Activated CD8-positive, alpha-beta memory T cell treated with anti-CD3 and anti-CD28 coated beads for 36 hours (primary cell): ENCODE data around the gene PRELID3B. TPM values are rescaled to one million over a fixed set of nuclear protein-coding genes. Genes with fewer than 3 reads are reported as not detected.

Experiments used
- CTCF ChIA-PET: fragments of 350-600 bp; sonication (Branson Sonifier 250); formaldehyde crosslinking; loops from one replicate; lab custom pipeline; 2021; ENCODE audit warnings: antibody characterized with exemption; lab: Charles Lee
- POLR2A ChIA-PET: fragments of 350-600 bp; sonication (Branson Sonifier 250); formaldehyde crosslinking; loops from one replicate; lab custom pipeline; 2021; ENCODE audit warnings: antibody characterized with exemption; lab: Charles Lee
- total RNA-seq, 2 experiments: library from RNA; stranded (reverse); gene quantifications; one replicate each; pipeline ENCODE4 v1.2.3, GENCODE V29; 2021

PRELID3B gene
- 100 to 1,000 TPM; 148 to 154 TPM for total RNA-seq

DNA sequence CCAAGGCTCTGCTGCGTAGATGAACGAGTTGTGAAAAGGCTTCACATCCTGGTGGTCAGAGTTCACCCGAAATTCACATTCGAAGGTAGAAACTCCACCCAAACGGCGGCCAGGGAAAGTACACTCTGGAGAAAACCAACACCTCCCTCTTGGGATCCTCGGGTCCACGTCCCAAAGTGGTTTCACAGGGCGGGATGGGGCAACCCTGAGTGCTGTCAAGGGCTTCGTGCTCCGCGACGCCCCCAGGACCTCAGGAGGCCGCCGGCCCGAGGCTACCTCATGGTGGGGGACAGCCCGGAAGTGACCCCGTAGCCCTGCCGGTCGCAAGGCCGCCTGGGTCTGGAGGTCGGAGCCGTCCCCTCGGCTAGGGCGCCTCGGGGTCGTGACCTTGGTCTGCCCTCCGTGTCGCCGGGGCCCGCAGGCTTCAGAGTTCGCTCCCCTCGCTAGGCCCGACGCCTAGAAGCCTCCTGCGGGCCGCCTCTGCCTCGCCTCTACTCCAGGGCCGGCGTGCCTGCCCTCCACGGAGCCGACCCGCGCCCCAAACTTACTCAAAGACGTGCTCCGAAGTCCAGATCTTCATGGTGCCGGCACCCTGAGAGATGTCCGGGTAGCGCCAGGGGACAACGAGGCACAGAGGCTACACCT is at the start of gene PRELID3B:
PRELID3B (minus strand) TSS at position 636 of the 645 bp plus-strand sequence; CDS start at position 580, 56 bp downstream.
- CTCF ChIA-PET, result interaction anchor here (1.6 kb wide), 1 partner anchor 32 kb away, joined by 3 read pairs; no protein-coding TSS in a partner anchor
- POLR2A ChIA-PET, result interaction anchor here (2.4 to 3.4 kb wide), 2 partner anchors 10 to 151 kb away, joined by 8 to 28 read pairs; partner anchors contain the start of gene ATP5F1E

DNA sequence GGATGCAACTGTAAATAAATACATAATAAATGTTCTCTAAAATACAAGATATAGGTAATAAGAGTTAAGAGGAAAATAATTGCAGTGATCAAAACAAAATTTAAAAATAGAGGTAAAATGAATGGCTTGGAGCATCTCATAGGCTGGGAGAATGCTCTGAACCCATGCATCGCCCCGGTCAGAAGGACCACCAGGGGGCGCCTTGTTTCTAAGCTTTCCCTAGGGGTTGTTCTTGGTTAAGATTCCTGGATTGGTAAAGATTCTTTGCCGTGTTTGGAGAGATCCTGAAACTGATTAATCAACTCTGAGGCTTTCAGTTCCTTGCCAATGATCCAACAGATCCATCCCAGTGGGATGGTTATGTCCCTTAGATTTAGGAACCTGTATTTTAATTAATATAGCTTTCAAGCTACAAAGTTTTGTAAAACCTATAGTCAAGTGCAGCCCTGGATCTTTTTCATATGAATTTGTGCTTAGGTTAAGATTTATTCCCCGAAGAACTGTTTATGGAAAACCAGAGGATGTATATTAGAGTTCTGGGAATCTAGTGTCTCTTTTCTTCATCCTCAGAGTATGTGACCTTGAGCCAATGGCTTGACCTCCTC is 45.3 kb upstream of the PRELID3B start:
- CTCF ChIA-PET, result interaction anchor here (0.6 to 7.1 kb wide), 21 partner anchors 8 to 342 kb away, joined by 3 to 77 read pairs (median 4); partner anchors contain the start of gene ATP5F1E
- POLR2A ChIA-PET, result interaction anchor here (0.7 to 1.7 kb wide), 2 partner anchors 36 to 119 kb away, joined by 5 to 6 read pairs; no protein-coding TSS in a partner anchor

DNA sequence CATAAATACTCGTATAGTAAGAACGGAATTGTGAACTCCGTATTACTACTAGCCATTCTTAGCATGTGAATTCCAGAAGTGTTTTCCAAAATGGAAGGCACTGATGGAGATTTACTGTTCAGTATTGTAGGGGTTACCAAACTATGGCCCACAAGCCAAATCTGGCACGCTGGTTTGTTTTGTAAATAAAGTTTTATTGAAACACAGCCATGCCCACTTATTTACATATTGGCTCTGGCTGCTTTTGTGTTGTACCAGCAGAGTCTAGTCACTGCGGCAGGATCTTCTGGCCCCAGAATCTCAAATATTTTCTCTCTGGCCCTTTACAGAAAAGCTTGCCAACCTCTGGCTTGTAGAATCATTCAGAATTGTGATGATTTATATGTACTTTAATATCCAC is 44.3 kb upstream of the PRELID3B start:
- CTCF ChIA-PET, result interaction anchor here (0.6 to 7.1 kb wide), 9 partner anchors 9 to 135 kb away, joined by 3 to 77 read pairs (median 5); no protein-coding TSS in a partner anchor

DNA sequence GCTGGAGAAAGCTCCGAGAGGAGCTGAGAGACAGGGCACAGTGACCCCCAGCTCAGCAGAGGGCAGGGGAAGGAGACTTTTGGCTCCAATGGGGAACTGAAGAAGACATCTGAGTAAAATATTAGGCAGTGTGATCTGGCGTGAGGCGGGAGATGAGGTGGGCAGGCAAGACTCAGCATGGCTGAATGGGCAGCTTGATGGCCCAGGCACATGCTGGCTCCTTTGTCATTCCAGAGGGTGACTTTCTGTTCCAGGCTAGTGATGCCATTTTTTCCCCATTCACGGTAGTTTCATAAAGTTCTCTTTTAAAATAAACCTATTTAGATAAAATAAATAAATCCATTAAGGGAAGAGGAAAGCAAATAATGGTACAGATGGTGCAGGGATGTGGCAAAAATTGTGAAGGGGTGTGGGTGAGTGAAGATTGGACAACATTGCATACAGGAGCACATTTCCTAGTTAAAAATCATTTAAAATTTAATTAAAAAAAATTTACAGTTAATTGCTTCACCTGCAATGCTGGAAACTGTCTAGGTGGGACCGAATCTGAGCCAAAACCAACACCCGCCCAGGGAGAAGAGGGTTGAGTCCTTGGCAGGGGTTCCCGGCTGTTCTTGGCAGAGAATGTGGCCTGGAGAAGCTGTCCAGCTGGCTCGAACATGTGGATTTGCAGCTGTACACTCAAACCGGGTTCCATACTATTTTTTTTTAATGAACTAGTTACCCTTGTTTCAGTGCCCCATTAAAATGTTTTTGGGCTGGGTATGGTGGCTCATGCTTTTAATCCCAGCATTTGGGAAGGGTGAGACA is 41.7 kb upstream of the PRELID3B start:
- POLR2A ChIA-PET, result no interaction called here
- CTCF ChIA-PET, result interaction anchor here (0.6 to 7.1 kb wide), 2 partner anchors 89 to 122 kb away, joined by 4 to 77 read pairs; no protein-coding TSS in a partner anchor

More for the DNA sequence above, 44.3 kb upstream of the PRELID3B start:
- POLR2A ChIA-PET, result no interaction called here

DNA sequence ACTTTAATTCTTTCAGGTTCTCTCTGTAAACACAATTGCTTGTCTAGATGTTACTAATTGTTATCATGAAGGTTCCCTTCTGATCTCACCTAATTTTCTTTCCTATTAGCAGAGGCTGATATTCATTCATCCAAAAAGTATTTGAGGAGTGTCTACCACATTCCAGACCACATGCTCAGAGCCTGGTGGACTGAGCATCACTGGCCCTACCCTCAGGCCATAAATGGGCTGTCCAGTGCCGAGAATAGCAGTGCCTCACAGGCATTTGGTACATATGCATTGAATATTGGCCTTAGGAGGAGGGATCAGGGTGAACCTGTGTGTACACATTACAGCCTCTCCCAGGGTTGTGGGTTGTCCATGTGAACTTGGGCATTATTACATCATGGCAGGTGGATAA is 40.4 kb upstream of the PRELID3B start:
- CTCF ChIA-PET, result interaction anchor here (1.4 to 7.1 kb wide), 3 partner anchors 123 to 219 kb away, joined by 4 to 77 read pairs (median 6); no protein-coding TSS in a partner anchor
- POLR2A ChIA-PET, result no interaction called here

DNA sequence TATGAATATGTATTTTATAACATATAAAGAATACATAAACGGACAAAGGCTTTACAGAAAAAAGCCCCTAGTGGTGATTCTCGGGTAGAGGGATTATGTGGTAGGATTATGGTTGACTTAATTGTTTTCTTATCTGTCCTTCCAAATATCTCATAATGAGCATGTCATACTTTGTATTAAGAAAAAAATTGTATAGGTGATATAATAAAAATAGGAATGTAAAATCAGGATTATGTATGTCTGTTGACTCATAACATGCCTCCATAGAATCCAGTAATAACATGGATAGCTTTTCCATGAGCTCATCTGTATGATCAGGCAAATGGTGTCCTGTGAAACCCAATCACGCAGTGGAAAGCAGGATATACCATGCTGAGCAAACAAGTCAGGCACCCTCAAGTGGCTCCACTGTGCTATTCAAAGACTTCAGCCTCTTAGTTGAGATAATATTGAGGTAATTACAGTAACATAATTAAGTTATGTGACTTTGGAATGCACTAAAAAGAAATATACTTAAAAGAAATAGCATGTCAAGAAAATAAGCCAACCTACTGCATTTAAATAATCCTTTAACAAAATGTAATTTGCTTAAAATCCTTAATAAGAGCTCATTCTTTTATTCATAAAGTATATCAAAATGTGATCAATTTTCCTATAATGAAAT is 39.6 kb upstream of the PRELID3B start:
- POLR2A ChIA-PET, result no interaction called here
- CTCF ChIA-PET, result interaction anchor here (1.4 to 1.5 kb wide), 2 partner anchors 126 to 218 kb away, joined by 4 to 6 read pairs; no protein-coding TSS in a partner anchor

DNA sequence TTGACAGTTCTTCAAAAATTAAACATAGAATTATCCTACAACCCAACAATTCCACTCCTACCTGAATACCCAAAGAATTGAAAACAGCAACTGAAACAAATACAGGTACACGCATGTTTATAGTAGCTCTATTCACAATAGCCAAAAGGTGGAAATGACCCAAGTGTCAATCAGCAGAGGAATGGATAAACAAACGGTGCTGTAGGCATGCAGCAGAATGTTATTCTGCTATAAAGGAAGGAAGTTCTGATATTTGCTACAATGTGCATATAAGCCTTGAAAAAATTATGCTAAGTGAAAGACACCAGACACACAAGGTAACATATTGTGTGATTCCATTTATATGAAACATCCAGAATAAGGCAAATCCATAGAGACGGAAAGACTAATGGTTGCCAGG is 38.5 kb upstream of the PRELID3B start:
- ChIA-PET POLR2A (no interaction called here), CTCF (interaction anchor here (1.3 kb wide), 1 partner anchor 127 kb away, joined by 5 read pairs; no protein-coding TSS in a partner anchor)

DNA sequence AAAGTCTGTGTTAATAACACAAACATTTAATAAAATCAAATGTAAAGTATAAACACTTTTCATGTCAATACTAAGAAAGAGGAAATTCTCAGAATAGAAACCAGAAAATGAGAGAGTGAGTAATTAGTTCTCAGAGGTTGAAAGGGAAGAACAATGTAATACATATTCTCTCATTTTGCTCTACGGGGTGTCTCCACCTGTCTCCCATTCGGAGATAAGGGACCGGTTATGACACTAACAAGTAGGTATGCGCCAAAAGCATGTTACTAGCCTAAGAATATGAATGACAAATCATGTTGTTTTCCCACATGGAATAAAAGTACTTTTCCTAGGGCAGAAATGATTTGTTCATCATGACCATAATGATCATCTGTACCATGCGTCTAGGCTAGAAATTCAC is 35.6 kb upstream of the PRELID3B start:
- ChIA-PET POLR2A (no interaction called here), CTCF (no interaction called here)

DNA sequence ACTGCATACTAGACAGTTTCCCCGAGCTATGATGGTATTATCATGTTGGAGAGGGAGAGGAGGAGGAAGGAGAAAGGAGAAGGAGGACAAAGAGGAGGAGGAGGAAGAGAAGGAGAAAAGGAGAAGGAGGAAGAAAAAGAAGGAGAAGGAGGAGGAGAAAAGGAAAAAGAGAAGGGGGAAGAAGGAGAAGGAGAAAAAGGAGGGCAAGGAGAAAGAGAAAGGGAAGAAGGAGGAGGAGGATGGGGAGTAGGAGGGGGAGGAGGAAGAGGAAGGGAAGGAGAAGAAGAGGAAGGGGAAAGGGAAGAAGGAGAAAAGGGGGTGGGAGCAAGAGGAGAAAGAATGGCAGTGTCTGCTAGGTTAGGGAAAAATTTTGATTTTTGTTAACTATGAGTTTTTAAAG is 35.1 kb upstream of the PRELID3B start:
- CTCF ChIA-PET, result no interaction called here
- POLR2A ChIA-PET, result interaction anchor here (0.5 kb wide), 1 partner anchor 95 kb away, joined by 7 read pairs; no protein-coding TSS in a partner anchor

DNA sequence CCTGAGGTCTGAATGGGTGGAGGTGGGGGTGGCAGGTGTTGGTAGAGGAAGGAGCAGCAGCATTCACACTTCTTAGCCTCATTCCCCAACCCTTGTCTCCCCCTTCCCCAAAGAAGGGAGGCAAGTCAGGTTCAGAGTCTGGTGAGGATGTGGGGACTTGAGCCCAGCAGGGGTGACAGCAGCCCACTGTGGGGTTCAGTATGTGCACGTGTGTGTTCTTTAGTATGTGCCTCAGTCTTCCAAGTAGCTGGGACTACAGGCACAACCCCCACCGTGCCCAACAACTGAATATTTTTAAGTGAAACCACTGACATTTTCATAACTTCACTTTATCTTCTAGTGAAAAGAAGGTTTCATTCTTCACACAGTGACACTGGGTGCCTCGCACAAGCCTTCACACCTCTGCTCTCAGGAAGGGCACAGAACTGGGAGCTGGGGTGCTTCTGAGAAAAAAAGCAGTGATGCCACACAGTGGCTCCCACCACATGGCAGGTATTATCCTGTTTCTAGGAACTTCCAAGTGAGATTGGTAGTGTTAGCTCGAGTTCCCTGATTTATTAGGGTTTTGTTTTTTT is 33.4 kb upstream of the PRELID3B start:
- ChIA-PET CTCF (interaction anchor here (0.7 to 0.8 kb wide), 2 partner anchors 9 to 209 kb away, joined by 4 read pairs; no protein-coding TSS in a partner anchor), POLR2A (interaction anchor here (0.7 kb wide), 1 partner anchor 44 kb away, joined by 3 read pairs; no protein-coding TSS in a partner anchor)

DNA sequence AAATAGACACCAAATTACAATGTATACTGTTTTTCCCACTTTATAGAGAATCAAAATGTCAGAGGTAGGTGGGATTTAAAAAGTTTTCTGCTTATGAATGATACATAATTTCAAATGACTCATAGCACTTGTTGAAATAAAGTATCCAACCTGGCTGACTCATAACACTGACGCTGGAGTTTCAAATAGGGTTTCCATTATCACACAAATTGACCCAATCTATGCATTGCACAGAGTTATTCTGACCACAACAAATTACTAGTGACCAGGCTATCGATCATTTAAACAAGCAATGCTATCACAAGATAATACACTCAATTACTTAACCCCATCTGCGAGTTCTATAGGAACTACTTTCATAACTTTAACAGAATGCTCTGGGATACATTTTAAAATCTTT is 31.9 kb upstream of the PRELID3B start:
- ChIA-PET CTCF (interaction anchor here (1.1 kb wide), 1 partner anchor 33 kb away, joined by 3 read pairs; no protein-coding TSS in a partner anchor), POLR2A (no interaction called here)

DNA sequence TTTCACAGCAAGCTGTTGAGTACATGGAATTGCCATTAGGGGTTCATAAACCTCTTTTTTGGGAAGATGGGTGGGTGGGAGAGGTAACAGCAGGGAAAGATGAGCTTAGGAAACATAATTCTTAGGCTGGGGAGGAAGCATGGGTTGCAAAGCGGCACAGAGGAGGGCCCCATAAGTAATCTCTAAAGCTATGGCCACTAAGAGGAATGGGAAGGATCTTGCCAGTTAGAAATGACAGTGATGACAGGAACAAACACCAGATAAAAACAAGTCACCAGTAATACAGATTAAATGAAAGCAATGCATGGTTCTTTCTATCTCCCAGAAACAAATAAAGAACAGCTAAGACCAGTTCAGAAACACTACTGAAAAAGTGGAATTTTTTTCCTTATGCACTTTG is 31.0 kb upstream of the PRELID3B start:
- POLR2A ChIA-PET, result no interaction called here
- CTCF ChIA-PET, result interaction anchor here (1.0 to 1.3 kb wide), 3 partner anchors 32 to 170 kb away, joined by 3 read pairs; no protein-coding TSS in a partner anchor

DNA sequence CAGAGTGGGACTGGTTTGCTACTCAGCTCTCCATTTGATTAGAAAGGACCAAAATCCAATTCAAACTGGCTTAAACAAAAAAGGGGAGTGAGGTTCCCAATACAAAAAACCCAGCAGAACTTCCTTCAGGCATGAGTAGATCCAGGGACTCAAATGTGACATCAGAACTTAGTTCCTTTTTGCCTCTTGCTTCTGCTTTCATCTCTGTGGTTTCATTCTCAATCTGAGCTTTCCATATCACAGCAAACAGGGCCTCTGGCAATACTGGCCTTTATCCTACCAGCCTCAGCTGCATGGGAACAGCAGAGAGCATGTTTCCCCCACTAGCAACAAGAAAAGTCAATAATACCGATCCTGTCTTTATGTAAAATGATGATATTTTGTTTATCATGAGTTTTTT is 28.6 kb upstream of the PRELID3B start:
- CTCF ChIA-PET, result interaction anchor here (0.7 kb wide), 1 partner anchor 12 kb away, joined by 4 read pairs; no protein-coding TSS in a partner anchor
- POLR2A ChIA-PET, result no interaction called here

DNA sequence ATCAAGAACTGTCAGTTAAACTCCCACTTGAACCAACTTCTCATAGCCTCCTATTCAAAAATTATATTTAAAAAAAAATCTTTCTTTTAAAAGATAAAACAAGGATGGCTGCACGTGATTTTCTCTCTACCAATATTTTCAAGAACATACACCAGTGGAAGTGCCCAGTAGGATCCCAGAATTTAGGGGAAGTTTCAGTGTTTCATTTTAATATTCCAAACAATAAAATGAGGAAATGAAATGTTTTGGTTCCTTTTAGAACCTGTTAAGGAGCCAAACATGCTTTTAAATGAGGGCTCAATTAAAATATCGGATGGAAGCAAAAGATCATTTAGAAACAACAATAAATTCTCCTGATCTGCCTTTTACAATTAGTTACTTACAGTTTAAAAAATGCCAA is 26.4 kb upstream of the PRELID3B start:
- ChIA-PET POLR2A (no interaction called here), CTCF (no interaction called here)

DNA sequence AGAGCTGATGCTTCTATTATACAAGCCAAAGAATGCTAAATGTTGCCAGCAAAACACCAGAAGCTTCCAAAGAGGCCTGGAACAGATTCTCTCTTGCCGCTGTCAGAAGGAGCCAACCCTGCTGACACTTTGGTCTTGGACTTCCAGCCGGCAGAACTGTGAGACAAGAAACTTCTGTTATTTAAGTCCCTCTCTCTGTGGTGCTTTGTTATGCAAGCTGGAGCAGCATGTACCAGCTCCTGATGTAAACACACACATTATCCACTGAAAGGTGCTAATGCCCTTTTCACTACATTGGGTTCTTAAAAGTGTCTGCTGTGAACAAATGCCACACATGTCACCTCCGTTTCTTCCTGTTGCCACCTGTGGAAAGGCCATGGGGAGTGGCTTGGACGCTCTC is 25.9 kb upstream of the PRELID3B start:
- ChIA-PET POLR2A (no interaction called here), CTCF (no interaction called here)

DNA sequence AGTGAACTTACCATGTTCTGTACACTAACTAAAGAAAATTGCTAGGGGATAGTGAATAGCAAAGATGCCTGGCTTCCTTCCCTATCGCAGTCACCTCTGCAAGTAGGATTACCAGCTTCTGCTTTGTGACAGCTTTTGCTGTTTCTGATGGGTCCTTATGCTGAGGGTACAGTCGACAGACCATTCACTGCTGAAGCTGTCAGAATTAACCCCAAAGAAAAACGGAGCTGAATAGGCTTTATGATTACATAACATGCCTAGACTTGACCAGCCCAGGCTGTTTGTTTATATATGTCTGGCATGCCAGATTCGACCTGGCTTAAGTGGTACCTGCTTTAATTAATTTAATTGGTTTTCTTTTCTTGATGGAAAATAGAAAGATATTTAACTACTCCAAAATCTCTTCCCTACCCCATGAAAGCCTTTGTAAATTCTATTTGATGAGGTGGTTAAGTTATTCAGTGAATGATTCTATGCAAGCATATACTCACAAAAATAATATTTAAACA is 21.7 kb upstream of the PRELID3B start:
- POLR2A ChIA-PET, result no interaction called here
- CTCF ChIA-PET, result no interaction called here

DNA sequence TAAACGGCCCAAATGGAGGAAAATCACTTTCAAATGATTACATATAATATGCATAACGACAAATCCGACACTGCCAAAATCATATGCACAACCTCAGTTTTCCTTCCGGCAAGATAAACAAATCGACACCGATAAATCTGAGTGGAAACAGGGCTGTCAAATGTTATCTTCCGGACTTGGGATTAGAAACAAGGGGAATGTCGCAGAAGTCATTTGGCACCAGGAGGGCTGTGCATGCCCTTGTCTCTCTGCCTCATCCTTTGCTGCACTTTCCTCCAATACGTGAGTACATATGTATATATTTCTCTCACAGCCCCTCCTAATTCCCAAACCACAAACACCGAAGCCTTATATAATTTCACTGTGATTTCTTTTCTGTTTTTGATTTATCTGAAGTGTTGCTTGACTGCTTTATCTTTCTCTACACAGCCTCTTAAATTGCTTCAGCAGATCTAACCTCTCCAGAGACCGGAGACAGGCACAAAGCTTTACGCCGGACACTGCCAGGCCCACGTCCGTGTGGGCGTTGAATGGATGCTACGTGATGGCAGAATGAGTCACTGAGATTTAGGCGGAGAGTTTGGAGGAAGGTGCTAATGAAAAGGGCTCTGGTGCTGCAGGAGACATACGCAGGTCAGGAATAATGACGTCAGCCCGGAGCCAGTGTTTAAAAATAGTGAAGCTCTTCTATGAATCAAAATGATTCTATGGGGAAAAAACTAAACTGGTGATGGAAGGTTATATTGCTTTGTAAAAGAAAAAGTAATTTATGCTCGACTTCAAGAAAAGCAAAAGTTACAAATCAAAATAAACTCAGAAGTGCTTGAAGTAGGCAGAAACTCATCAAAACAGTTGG is 21.0 kb upstream of the PRELID3B start:
- ChIA-PET CTCF (no interaction called here), POLR2A (no interaction called here)
